Liver (tissue), 9 donors: ENCODE measurements around the gene KIRREL3. TPM values are rescaled to one million over a fixed set of nuclear protein-coding genes. Genes with fewer than 3 reads are reported as not detected.

Experiments used
- DNase-seq: peaks from one replicate; pipeline ENCODE4 v3.0.0-alpha.2; 2017; ENCODE audit warnings: low spot score
- H3K27ac ChIP-seq, 2 donors: one replicate each; pipeline ENCODE4 v1.7.0; 2013; ENCODE audit warnings: inconsistent platforms in 2 of 2, low read length in 2 of 2, control low read depth in 1 of 2, low read depth in 1 of 2, mild to moderate bottlenecking in 1 of 2
- H3K27me3 ChIP-seq, 4 donors: one replicate each; pipeline versions ENCODE4 v1.6.1 to v1.7.0; 2013; ENCODE audit warnings: low read length in 3 of 4, inconsistent platforms in 1 of 4, mild to moderate bottlenecking in 1 of 4, moderate library complexity in 1 of 4; ENCODE audit not compliant: control insufficient read depth in 4 of 4, insufficient read depth in 4 of 4
- H3K36me3 ChIP-seq, 4 donors: one replicate each; pipeline versions ENCODE4 v1.6.1 to v1.7.0; 2013; ENCODE audit warnings: low read length in 3 of 4, mild to moderate bottlenecking in 3 of 4, low read depth in 1 of 4, moderate library complexity in 1 of 4; ENCODE audit not compliant: control insufficient read depth in 4 of 4, insufficient read depth in 3 of 4
- H3K4me1 ChIP-seq, 4 donors: one replicate each; pipeline versions ENCODE4 v1.6.1 to v1.7.0; 2013; ENCODE audit warnings: low read length in 3 of 4, mild to moderate bottlenecking in 3 of 4, moderate library complexity in 1 of 4; ENCODE audit not compliant: control insufficient read depth in 4 of 4, insufficient read depth in 4 of 4
- H3K4me3 ChIP-seq, 3 donors: one replicate each; pipeline versions ENCODE4 v1.6.1 to v1.7.0; 2013; ENCODE audit warnings: low read length in 3 of 3, control low read depth in 1 of 3, low read depth in 1 of 3, mild to moderate bottlenecking in 1 of 3
- H3K9ac ChIP-seq, 2 donors: one replicate each; pipeline ENCODE4 v1.7.0; 2013; ENCODE audit warnings: low read length in 2 of 2, mild to moderate bottlenecking in 2 of 2, moderate library complexity in 2 of 2, control low read depth in 1 of 2, low read depth in 1 of 2
- H3K9me3 ChIP-seq, 4 donors: one replicate each; pipeline versions ENCODE4 v1.6.1 to v1.7.0; 2013; ENCODE audit warnings: low read length in 3 of 4; ENCODE audit not compliant: control insufficient read depth in 4 of 4
- ATF3 ChIP-seq: IDR thresholded peaks from 2 replicates; pipeline ENCODE4 v1.6.1; 2016; ENCODE audit warnings: antibody characterized with exemption
- CTCF ChIP-seq: fragments of 150-350 bp; IDR thresholded peaks from 2 replicates; pipeline ENCODE4 v1.5.1; 2017; ENCODE audit warnings: improper control_type of control experiment, low read depth, low read length; ENCODE audit not compliant: missing input control
- EGR1 ChIP-seq, 2 donors: IDR thresholded peaks; 2 replicates each; pipeline ENCODE4 v1.6.1; 2016 to 2018; ENCODE audit warnings: antibody characterized with exemption in 2 of 2, low read depth in 2 of 2
- FOXA1 ChIP-seq: IDR thresholded peaks from 2 replicates; pipeline ENCODE4 v1.6.1; 2016; ENCODE audit warnings: antibody characterized with exemption
- FOXA2 ChIP-seq: IDR thresholded peaks from 2 replicates; pipeline ENCODE4 v1.6.1; 2016; ENCODE audit warnings: antibody characterized with exemption
- GABPA ChIP-seq, 2 donors: IDR thresholded peaks in 1 of 2; conservative IDR thresholded peaks in 1 of 2; 2 replicates each; pipeline ENCODE4 v1.6.1; 2016; ENCODE audit warnings: antibody characterized with exemption in 2 of 2, mild to moderate bottlenecking in 1 of 2, moderate library complexity in 1 of 2
- HNF4A ChIP-seq, 2 donors: conservative IDR thresholded peaks; 2 replicates each; pipeline ENCODE4 v1.6.1; 2016; ENCODE audit warnings: antibody characterized with exemption in 2 of 2, mild to moderate bottlenecking in 2 of 2
- HNF4G ChIP-seq: IDR thresholded peaks from 2 replicates; pipeline ENCODE4 v1.6.1; 2016; ENCODE audit warnings: antibody characterized with exemption
- JUND ChIP-seq, 2 donors: IDR thresholded peaks; 2 replicates each; pipeline ENCODE4 v1.6.1; 2016; ENCODE audit warnings: antibody characterized with exemption in 2 of 2
- MAX ChIP-seq: IDR thresholded peaks from 2 replicates; pipeline ENCODE4 v1.6.1; 2016; ENCODE audit warnings: antibody characterized with exemption
- NR2F2 ChIP-seq: IDR thresholded peaks from 2 replicates; pipeline ENCODE4 v1.6.1; 2016; ENCODE audit warnings: antibody characterized with exemption
- RAD21 ChIP-seq, 2 donors: IDR thresholded peaks; 2 replicates each; pipeline ENCODE4 v1.6.1; 2016; ENCODE audit warnings: antibody characterized with exemption in 2 of 2, mild to moderate bottlenecking in 2 of 2
- REST ChIP-seq: IDR thresholded peaks from 2 replicates; pipeline ENCODE4 v1.6.1; 2016; ENCODE audit warnings: antibody characterized with exemption, mild to moderate bottlenecking
- RXRA ChIP-seq, 2 donors: IDR thresholded peaks; 2 replicates each; pipeline ENCODE4 v1.6.1; 2017 to 2018; ENCODE audit warnings: antibody characterized with exemption in 2 of 2, mild to moderate bottlenecking in 1 of 2
- SP1 ChIP-seq: IDR thresholded peaks from 2 replicates; pipeline ENCODE4 v1.6.1; 2018; ENCODE audit warnings: antibody characterized with exemption, mild to moderate bottlenecking
- TAF1 ChIP-seq: conservative IDR thresholded peaks from 2 replicates; pipeline ENCODE4 v1.6.1; 2016; ENCODE audit warnings: antibody characterized with exemption, mild to moderate bottlenecking
- YY1 ChIP-seq: IDR thresholded peaks from 2 replicates; pipeline ENCODE4 v1.6.1; 2016; ENCODE audit warnings: antibody characterized with exemption, mild to moderate bottlenecking
- ZBTB33 ChIP-seq: IDR thresholded peaks from 2 replicates; pipeline ENCODE4 v1.6.1; 2016; ENCODE audit warnings: antibody characterized with exemption
- WGBS: extraction: QIAGEN DNeasy Blood & Tissue Kit; methylation state at CpG from one replicate; pipeline ENCODE4 v1.1.7; 2013; 5-methylcytosine and 5-hydroxymethylcytosine counted together
- polyA plus RNA-seq, 2 donors: library from polyadenylated mRNA; stranded (reverse) in 1 of 2; unstranded in 1 of 2; fragments of 200-250 nt in 1 of 2; fragments of >200 nt in 1 of 2; fragmentation: Nextera tagmentation in 1 of 2; extraction: Ambion mirVana in 1 of 2; gene quantifications; one replicate each; pipeline versions ENCODE4 v1.2.1 to v1.2.3, GENCODE V29; 2013 to 2015
- total RNA-seq, 2 donors: library from RNA; depleted of rRNA; stranded (reverse); fragments of >200 nt; gene quantifications; one replicate each; pipeline ENCODE4 v1.2.3, GENCODE V29; 2014
- donor health status: healthy.
- donor health status: healthy.
- donor health status: healthy.
- donor health status: healthy.
- donor health status: healthy.

Gene KIRREL3
- total and polyA plus RNA-seq, 4 donors = 0.03 to 0.29 (median 0.08) TPM; not detected in 1

GRCh38 chr11:126480015-126480409 lies 520.6 kb downstream of the KIRREL3 start:
- Histone ChIP-seq H3K9ac (no peak overlapping the region), H3K27me3 (no peaks in the 10 kb centered on the region), H3K27ac (no peak overlapping the region), H3K9me3 (no peaks in the 10 kb centered on the region), H3K4me3 (no peak overlapping the region), H3K4me1 (peaks cover 0 to 4% (median 3%) of the 10 kb centered on the region in 4 donors), H3K36me3 (no peaks in the 10 kb centered on the region)
- 90% methylated on average over 3 of the region's 3 CpGs for WGBS
- TF ChIP-seq MAX (no peak), RAD21 (IDR thresholded peaks at IDR 0.05) (no peak), NR2F2 (no peak), EGR1 (IDR thresholded peaks at IDR 0.05; ENCODE audit: low read depth in 2 of 2) (no peak), GABPA (IDR thresholded peaks at IDR 0.05 in 1 of 2, conservative IDR thresholded peaks at IDR 0.05 in 1 of 2) (no peak), JUND (IDR thresholded peaks at IDR 0.05) (no peak), ZBTB33 (no peak), ATF3 (no peak), FOXA2 (no peak), REST (no peak), TAF1 (no peak), YY1 (no peak), HNF4G (no peak), SP1 (no peak), HNF4A (conservative IDR thresholded peaks at IDR 0.05) (no peak), CTCF (no peak), FOXA1 (no peak), RXRA (IDR thresholded peaks at IDR 0.05) (no peak)
- DNase-seq = no peak
